HEK293 (cell line): Measurements from ENCODE around the gene CPLX1.

ENCODE experiments used
- CTCF ChIA-PET: fragments of 350-600 bp; formaldehyde crosslinking; extraction: SDS; loops from one replicate; lab custom pipeline; 2021; ENCODE audit warnings: antibody characterized with exemption; lab: Yijun Ruan, JAX
- POLR2A ChIA-PET: fragments of 300-600 bp; formaldehyde crosslinking; extraction: SDS; loops from one replicate; lab custom pipeline; 2020; ENCODE audit warnings: antibody characterized with exemption, inconsistent platforms; lab: Yijun Ruan, JAX
- H3K27ac ChIP-seq: fragments of 200-500 bp; sonication (Bioruptor generic); 2 replicates; pipeline ENCODE4 v1.5.1; 2014; ENCODE audit warnings: low read depth, low read length, control low read depth, inconsistent platforms; ENCODE audit errors: extremely low read depth
- H3K36me3 ChIP-seq, 2 experiments: fragments of 200-500 bp in 1 of 2; sonication (Bioruptor generic) in 1 of 2; 1 replicate in 1 of 2; 2 replicates in 1 of 2; pipeline ENCODE4 v1.5.1; 2014 to 2017; ENCODE audit warnings: inconsistent platforms in 2 of 2, low read length in 2 of 2; ENCODE audit not compliant: control insufficient read depth in 2 of 2, insufficient read depth in 1 of 2
- H3K4me1 ChIP-seq: fragments of 200-500 bp; sonication (Bioruptor generic); 2 replicates; pipeline ENCODE4 v1.5.1; 2014; ENCODE audit warnings: mild to moderate bottlenecking, low read length, inconsistent platforms; ENCODE audit not compliant: control insufficient read depth, insufficient read depth
- H3K4me3 ChIP-seq: 2 replicates; pipeline ENCODE4 v1.5.1; 2011; ENCODE audit warnings: low read depth, mild to moderate bottlenecking, control low read depth, low read length, moderate library complexity
- H3K9me3 ChIP-seq: fragments of 200-500 bp; sonication (Bioruptor generic); 2 replicates; pipeline ENCODE4 v1.5.1; 2014; ENCODE audit warnings: low read depth, low read length, inconsistent platforms; ENCODE audit not compliant: control insufficient read depth, insufficient read depth
- CTCF ChIP-seq: fragments of 450-650 bp; formaldehyde crosslinking; IDR thresholded peaks from 2 replicates; pipeline ENCODE4 v1.5.1; 2016; ENCODE audit warnings: missing biosample characterization, missing genetic modification characterization
- GLI2 ChIP-seq: fragments of 450-650 bp; formaldehyde crosslinking; IDR thresholded peaks from 2 replicates; pipeline ENCODE4; 2017; ENCODE audit warnings: missing biosample characterization, missing genetic modification characterization, low read depth, borderline replicate concordance
- GLIS1 ChIP-seq: fragments of 450-650 bp; formaldehyde crosslinking; IDR thresholded peaks from 2 replicates; pipeline ENCODE4 v1.5.1; 2016; ENCODE audit warnings: missing biosample characterization, missing genetic modification characterization
- GLIS2 ChIP-seq: fragments of 450-650 bp; formaldehyde crosslinking; IDR thresholded peaks from 2 replicates; pipeline ENCODE4 v1.5.1; 2016; ENCODE audit warnings: missing biosample characterization, missing genetic modification characterization
- PRDM4 ChIP-seq: fragments of 450-650 bp; formaldehyde crosslinking; IDR thresholded peaks from 2 replicates; pipeline ENCODE4 v1.5.1; 2017; ENCODE audit warnings: missing biosample characterization, missing genetic modification characterization
- SCRT1 ChIP-seq: fragments of 450-650 bp; formaldehyde crosslinking; IDR thresholded peaks from 2 replicates; pipeline ENCODE4 v1.5.1; 2016; ENCODE audit warnings: missing biosample characterization, missing genetic modification characterization, borderline replicate concordance
- YY1 ChIP-seq: fragments of 450-650 bp; formaldehyde crosslinking; IDR thresholded peaks from 2 replicates; pipeline ENCODE4 v1.5.1; 2018; ENCODE audit warnings: missing biosample characterization, missing genetic modification characterization
- ZBTB17 ChIP-seq: fragments of 450-650 bp; formaldehyde crosslinking; IDR thresholded peaks from 2 replicates; pipeline ENCODE4 v1.5.1; 2016; ENCODE audit warnings: missing biosample characterization, missing genetic modification characterization
- ZBTB8A ChIP-seq: fragments of 450-650 bp; formaldehyde crosslinking; IDR thresholded peaks from 2 replicates; pipeline ENCODE4 v1.5.1; 2016; ENCODE audit warnings: missing biosample characterization, missing genetic modification characterization
- ZNF202 ChIP-seq: fragments of 450-650 bp; formaldehyde crosslinking; IDR thresholded peaks from 2 replicates; pipeline ENCODE4 v1.5.1; 2016; ENCODE audit warnings: missing biosample characterization, missing genetic modification characterization, borderline replicate concordance
- ZNF211 ChIP-seq: fragments of 450-650 bp; formaldehyde crosslinking; IDR thresholded peaks from 2 replicates; pipeline ENCODE4 v1.5.1; 2016; ENCODE audit warnings: low read depth, missing biosample characterization, missing genetic modification characterization
- ZNF266 ChIP-seq: fragments of 450-650 bp; formaldehyde crosslinking; IDR thresholded peaks from 2 replicates; pipeline ENCODE4 v1.5.1; 2016; ENCODE audit warnings: missing biosample characterization, missing genetic modification characterization, low read depth
- ZNF48 ChIP-seq: fragments of 450-650 bp; formaldehyde crosslinking; IDR thresholded peaks from 2 replicates; pipeline ENCODE4 v1.5.1; 2016; ENCODE audit warnings: missing biosample characterization, missing genetic modification characterization
- ZNF544 ChIP-seq: fragments of 450-650 bp; formaldehyde crosslinking; IDR thresholded peaks from 2 replicates; pipeline ENCODE4 v1.5.0; 2017; ENCODE audit warnings: missing biosample characterization, missing genetic modification characterization
- ZNF561 ChIP-seq: fragments of 450-650 bp; IDR thresholded peaks from 2 replicates; pipeline ENCODE4 v1.5.1; 2018; ENCODE audit warnings: missing biosample characterization, missing genetic modification characterization, borderline replicate concordance
- ZNF626 ChIP-seq: fragments of 450-650 bp; sonication (Bioruptor Pico); formaldehyde crosslinking; IDR thresholded peaks from 2 replicates; pipeline ENCODE4 v1.5.1; 2018; ENCODE audit warnings: missing biosample characterization, missing genetic modification characterization, inconsistent platforms
- ZNF660 ChIP-seq: fragments of 450-650 bp; IDR thresholded peaks from 2 replicates; pipeline ENCODE4 v1.5.1; 2018; ENCODE audit warnings: missing biosample characterization, mild to moderate bottlenecking, missing genetic modification characterization
- ZNF768 ChIP-seq: fragments of 450-650 bp; formaldehyde crosslinking; IDR thresholded peaks from 2 replicates; pipeline ENCODE4 v1.5.1; 2018; ENCODE audit warnings: missing biosample characterization, mild to moderate bottlenecking, missing genetic modification characterization
- ZNF837 ChIP-seq: fragments of 450-650 bp; formaldehyde crosslinking; IDR thresholded peaks from 2 replicates; pipeline ENCODE4 v1.5.1; 2016; ENCODE audit warnings: missing biosample characterization, missing genetic modification characterization
- ZSCAN23 ChIP-seq: fragments of 450-650 bp; formaldehyde crosslinking; IDR thresholded peaks from 2 replicates; pipeline ENCODE4 v1.5.1; 2016; ENCODE audit warnings: missing biosample characterization, missing genetic modification characterization
- TF ChIP-seq, protein P1 (sequence below): fragments of 450-650 bp; formaldehyde crosslinking; IDR thresholded peaks from 2 replicates; pipeline ENCODE4 v1.5.1; 2017; ENCODE audit warnings: missing biosample characterization, missing genetic modification characterization
- TF ChIP-seq, protein P2 (sequence below): fragments of 450-650 bp; formaldehyde crosslinking; IDR thresholded peaks from 2 replicates; pipeline ENCODE4 v1.5.1; 2017; ENCODE audit warnings: missing biosample characterization, missing genetic modification characterization
- TF ChIP-seq, protein P3 (sequence below): fragments of 450-650 bp; formaldehyde crosslinking; IDR thresholded peaks from 2 replicates; pipeline ENCODE4 v1.5.0; 2017; ENCODE audit warnings: missing biosample characterization, missing genetic modification characterization, borderline replicate concordance
- TF ChIP-seq, protein P4 (sequence below): fragments of 450-650 bp; formaldehyde crosslinking; IDR thresholded peaks from 2 replicates; pipeline ENCODE4 v1.5.1; 2016; ENCODE audit warnings: missing biosample characterization, missing genetic modification characterization

CPLX1 gene

DNA sequence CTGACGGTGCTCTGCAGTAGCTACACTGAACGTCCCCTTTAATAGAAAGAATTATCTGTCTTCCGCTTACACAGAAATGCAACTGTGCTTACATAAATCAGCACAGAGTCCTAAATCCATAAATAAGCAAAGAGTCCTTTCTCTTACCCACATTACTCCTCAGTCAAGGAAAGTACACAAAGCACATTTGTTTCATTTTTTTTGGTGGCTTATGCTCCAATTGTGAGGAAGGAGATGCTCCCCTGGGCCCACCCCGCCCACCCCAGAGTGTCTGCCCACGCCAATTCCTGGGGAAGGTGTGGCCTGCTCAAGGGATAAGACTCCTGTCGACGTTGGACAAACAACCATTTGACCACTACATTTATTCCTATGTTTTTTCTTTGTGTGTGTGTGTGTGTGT is 53.8 kb downstream of the CPLX1 start (continued):
- TF ChIP-seq CTCF (tag by site-specific recombination) (no peak), SCRT1 (tag by site-specific recombination) (no peak), GLI2 (tag by site-specific recombination) (no peak), ZNF544 (tag by site-specific recombination) (no peak), ZSCAN23 (tag by site-specific recombination) (no peak), ZNF211 (no peak)
- TF ChIP-seq, protein P1, sequence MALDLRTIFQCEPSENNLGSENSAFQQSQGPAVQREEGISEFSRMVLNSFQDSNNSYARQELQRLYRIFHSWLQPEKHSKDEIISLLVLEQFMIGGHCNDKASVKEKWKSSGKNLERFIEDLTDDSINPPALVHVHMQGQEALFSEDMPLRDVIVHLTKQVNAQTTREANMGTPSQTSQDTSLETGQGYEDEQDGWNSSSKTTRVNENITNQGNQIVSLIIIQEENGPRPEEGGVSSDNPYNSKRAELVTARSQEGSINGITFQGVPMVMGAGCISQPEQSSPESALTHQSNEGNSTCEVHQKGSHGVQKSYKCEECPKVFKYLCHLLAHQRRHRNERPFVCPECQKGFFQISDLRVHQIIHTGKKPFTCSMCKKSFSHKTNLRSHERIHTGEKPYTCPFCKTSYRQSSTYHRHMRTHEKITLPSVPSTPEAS = no peak
- TF ChIP-seq, protein P2, sequence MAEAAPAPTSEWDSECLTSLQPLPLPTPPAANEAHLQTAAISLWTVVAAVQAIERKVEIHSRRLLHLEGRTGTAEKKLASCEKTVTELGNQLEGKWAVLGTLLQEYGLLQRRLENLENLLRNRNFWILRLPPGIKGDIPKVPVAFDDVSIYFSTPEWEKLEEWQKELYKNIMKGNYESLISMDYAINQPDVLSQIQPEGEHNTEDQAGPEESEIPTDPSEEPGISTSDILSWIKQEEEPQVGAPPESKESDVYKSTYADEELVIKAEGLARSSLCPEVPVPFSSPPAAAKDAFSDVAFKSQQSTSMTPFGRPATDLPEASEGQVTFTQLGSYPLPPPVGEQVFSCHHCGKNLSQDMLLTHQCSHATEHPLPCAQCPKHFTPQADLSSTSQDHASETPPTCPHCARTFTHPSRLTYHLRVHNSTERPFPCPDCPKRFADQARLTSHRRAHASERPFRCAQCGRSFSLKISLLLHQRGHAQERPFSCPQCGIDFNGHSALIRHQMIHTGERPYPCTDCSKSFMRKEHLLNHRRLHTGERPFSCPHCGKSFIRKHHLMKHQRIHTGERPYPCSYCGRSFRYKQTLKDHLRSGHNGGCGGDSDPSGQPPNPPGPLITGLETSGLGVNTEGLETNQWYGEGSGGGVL (tag by site-specific recombination) = no peak

- no peak overlapping the region for H3K27ac ChIP-seq
- no peaks in the 10 kb centered on the region for H3K9me3 ChIP-seq
- POLR2A ChIA-PET = no interaction called here
- CTCF ChIA-PET = interaction anchor here (0.7 kb wide), 1 partner anchor 171 kb away, joined by 5 read pairs; no protein-coding TSS in a partner anchor
- TF ChIP-seq, protein P3, sequence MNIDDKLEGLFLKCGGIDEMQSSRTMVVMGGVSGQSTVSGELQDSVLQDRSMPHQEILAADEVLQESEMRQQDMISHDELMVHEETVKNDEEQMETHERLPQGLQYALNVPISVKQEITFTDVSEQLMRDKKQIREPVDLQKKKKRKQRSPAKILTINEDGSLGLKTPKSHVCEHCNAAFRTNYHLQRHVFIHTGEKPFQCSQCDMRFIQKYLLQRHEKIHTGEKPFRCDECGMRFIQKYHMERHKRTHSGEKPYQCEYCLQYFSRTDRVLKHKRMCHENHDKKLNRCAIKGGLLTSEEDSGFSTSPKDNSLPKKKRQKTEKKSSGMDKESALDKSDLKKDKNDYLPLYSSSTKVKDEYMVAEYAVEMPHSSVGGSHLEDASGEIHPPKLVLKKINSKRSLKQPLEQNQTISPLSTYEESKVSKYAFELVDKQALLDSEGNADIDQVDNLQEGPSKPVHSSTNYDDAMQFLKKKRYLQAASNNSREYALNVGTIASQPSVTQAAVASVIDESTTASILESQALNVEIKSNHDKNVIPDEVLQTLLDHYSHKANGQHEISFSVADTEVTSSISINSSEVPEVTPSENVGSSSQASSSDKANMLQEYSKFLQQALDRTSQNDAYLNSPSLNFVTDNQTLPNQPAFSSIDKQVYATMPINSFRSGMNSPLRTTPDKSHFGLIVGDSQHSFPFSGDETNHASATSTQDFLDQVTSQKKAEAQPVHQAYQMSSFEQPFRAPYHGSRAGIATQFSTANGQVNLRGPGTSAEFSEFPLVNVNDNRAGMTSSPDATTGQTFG (tag by site-specific recombination) = no peak
- TF ChIP-seq YY1 (tag by site-specific recombination) (no peak), PRDM4 (no peak), ZNF626 (tag by site-specific recombination) (no peak), ZNF561 (no peak), ZNF266 (tag by site-specific recombination) (no peak), ZBTB17 (tag by site-specific recombination) (no peak), ZNF660 (tag by site-specific recombination) (no peak), GLIS2 (tag by site-specific recombination) (no peak), ZNF202 (tag by site-specific recombination) (no peak), ZNF837 (tag by site-specific recombination) (no peak), ZNF768 (tag by site-specific recombination) (no peak), GLIS1 (no peak), ZNF48 (tag by site-specific recombination) (no peak), ZNF211 (no peak), ZBTB8A (tag by site-specific recombination) (no peak)
- TF ChIP-seq, protein P4, sequence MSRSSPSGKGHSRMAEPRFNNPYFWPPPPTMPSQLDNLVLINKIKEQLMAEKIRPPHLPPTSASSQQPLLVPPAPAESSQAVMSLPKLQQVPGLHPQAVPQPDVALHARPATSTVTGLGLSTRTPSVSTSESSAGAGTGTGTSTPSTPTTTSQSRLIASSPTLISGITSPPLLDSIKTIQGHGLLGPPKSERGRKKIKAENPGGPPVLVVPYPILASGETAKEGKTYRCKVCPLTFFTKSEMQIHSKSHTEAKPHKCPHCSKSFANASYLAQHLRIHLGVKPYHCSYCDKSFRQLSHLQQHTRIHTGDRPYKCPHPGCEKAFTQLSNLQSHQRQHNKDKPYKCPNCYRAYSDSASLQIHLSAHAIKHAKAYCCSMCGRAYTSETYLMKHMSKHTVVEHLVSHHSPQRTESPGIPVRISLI (tag by site-specific recombination) = no peak
- H3K36me3 ChIP-seq = peaks cover 0 to 70% of the 10 kb centered on the region in 2 experiments; a peak in 2 of 3 replicates
- H3K4me3 ChIP-seq = no peak overlapping the region
- no peaks in the 10 kb centered on the region for H3K4me1 ChIP-seq
These were observed 54.5 kb downstream of the CPLX1 start for GRCh38 chr4:771464-771863.
